ENCODE data around the gene GFOD2.

The GFOD2 gene

DNA sequence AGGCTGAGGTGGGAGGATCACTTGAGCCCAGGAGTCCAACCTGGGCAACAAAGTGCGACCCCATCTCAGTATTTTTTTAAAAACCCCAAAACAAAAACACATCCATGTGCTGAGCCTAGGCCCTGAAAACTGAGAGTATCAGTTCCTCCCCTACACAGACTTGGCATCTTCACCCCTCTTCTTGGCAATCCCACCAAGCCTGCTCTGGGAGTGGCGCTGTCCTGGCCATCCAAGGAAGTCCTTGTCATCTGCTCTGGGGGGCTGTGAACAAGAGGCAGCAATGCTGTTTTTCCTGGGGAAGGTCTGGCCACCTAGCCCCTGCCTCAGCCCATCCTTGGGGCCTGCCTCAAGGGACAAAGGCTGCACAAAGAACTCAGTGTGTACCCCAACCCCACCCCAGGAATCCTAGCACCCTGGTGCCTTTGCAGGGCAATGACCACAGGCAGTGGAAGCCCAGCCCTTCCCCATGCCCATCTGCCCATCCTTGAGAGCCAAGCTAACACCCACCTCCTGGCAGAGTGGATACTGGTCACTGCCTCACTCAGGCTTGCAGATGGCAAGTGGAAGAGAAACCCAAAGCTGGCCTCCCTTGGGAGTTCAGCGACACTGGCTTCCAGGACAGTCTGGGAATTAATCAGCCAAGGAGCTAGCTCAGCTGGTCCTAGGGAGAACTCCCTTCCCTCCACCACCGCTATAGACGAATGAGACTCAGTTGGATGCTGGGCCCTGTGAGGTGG lies 14.8 kb upstream of the GFOD2 start:
- DNase-seq (ENCODE audit: low read depth in 3 of 3, low spot score in 1 of 3): no peak

DNA sequence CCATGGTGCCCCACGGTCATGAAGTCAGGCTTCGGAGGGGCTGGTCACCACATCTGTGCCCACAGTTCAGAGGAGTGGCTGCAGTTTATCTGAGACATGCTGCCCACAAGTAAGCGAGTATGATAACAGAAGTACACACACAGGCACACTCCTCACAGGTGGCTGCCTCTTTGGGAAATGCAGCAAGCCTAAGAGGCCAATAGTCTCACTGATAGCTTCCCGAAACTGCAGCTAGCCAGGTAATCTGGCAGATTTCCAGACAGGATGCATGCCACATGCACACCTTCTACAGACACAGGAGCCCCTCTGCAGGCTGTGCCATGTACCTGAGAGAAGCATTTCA lies 12.6 kb upstream of the GFOD2 start:
- DNase-seq (ENCODE audit: low read depth in 3 of 3, low spot score in 1 of 3): no peak

DNA sequence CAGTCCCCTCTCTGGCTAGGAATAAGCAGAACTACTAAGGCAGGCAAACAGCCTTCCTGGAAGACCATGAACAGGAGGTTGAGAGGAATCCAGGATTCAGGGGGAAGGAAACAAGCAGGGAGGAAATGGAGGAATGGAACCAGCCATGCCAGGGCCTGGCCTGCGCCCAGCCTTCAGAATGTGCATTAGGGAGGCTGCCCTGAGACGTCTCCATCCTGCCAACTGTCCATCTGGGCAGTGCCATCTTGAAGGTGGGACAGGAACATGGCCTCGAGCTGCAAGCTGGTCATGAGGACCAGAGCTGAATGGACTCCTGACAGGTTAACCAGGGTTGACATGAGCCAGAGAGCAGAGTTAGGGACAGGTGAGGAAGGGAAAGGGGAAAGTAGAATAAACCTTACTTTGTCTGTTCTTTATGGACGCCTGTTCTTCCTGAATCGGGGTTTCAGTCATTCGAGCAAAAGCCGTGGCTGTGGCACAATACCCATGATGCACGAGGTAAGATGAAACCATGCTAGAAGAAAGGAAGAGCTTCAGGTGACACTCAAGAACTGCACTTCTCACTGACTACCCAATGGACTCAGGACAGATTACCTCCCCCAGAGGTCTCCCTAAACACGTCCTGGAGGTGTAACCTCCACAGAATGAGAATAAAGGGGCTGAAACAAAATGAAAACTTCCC lies 12.1 kb upstream of the GFOD2 start:
- DNase-seq (ENCODE audit: low read depth in 3 of 3, low spot score in 1 of 3): no peak

DNA sequence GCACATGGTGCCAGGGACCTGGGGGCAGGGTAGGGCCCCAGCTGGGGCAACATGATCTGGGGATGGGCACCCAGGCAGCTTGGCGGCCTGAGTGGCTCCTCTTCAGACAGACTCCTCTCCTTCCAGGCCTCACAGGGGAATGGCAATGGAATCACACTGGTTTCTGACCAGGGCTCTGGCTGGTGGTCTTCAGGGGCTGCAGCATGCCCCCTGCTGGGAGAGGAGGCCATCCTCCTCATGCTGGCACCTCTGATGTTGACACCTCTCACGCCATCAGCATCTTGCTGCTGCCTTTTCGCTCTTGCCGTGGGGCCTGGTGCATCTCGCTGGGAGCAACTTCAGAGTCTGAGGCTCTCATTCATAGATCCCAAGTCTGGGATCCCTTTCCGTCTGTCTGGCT lies 11.2 kb upstream of the GFOD2 start:
- no peak for DNase-seq (ENCODE audit: low read depth in 3 of 3, low spot score in 1 of 3)

DNA sequence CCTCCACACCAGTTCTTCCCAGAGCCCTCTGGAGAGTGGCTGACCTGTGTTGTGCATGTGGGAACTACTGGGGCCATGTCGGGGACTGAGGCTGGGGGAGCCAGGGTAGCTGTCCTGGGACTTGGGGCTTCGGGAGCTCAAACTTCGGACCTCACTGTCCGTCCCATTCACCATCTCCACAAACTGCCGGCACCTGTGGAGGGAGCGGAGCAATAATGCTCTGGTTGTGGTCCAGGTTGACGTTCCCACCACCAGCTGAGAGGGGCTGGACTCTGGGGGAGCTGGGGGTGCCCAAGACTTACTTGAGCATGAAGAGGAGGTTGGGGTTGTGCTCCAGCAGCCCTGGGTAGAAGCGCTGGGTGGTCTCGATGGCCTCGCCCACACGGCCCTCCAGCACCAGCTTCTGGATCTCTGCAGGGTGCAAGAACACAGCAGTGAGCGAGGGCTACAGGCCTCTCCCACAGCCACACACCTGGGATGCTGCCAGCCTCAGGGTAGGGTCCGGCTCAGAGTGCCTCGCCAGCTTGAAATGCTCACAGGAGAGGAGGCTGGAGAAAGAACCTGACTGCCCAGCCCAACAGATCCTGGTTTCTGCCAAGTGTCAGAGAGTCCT lies 10.6 kb upstream of the GFOD2 start:
- no peak for DNase-seq (ENCODE audit: low read depth in 3 of 3, low spot score in 1 of 3)

DNA sequence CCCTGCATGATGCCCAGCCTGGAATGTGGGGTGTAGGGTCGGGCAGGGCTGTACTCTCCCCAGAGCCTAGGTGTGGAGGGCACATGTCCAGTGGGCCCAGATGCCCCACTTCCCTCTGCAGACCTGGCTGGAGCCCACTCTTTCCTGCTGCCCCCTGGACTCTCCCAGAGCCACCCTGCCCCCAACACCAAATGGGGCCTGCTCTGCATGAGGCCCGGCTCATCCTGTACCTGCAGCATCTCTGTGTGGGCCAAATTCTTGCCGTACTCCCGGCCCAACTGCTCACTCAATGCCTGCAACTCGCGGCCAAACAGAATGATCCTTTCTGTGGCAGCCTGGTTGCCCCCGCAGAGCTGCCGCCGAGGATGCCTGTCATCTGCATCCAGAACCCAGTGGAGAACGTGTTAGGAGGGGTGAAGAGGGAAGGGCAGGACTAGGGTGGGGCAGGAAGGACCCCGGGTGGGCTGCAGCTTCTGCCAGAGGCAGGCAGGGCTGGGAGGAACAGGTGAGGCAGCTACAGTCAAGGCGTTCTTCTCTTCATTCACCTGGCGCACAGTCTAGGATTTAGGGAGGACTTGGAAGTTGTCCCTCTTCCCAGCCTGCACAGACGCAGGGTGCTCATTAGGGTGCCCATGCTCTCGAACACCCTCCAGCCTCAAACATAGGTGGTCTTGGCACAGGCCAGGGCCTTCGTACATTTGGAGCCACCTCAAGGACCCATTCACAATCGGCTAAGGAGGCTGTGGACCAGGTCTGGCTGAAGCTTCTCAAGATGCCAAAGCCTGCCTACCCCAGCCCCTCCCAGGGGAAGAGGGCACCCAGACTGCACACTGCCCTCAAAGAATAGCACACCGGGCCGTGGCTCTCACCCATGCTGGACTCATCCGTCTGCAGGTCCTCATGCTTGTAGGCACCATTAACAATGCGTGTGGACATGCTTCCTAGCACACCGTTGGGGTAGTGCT lies 8.7 kb upstream of the GFOD2 start:
- no peak for DNase-seq (ENCODE audit: low read depth in 3 of 3, low spot score in 1 of 3)

DNA sequence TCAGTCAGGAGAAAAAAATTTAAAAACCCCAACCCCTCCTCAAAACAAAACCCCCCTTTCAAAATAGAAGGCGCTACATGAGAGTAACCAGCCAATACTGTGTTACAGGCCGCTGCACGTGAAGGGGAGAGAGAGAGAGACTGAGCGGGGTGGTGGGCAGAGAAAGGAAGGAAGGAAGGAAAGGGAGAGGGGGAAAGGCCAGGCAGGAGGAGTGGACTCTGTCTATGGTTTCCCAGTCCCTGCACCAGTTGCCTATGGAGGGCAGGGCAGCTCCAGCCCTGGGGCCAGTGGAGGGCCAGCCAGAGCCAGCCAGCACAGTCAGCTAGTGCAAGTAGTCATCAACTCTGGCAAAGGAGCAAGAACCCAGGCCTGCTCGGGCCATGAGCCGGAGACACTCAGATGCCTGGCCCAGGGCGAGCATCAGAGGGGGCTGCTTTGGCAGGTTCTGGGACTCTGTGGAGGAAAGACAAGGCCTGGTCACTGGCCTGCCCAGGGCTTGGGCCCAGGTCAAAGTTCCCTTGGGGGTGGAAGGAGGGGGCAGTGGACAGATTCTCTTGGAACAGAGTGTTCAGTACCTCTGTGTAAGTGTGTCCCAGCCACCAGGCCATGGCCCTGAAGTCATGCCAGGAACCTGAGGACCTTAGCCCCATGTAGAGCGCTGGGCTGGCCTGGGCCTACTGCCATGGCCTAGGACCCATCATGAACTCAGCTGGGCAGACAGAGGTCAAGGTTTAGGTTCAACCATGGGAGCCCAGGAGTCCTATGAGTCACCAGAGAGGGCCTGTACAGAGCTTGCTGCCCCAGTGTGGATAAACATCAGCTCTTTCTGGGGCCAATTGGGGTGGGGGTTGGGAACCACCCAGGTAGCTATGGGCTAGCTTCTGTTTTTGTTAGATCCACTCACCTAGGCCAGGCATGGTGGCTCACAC lies 7.3 kb upstream of the GFOD2 start:
- no peak for DNase-seq (ENCODE audit: low read depth in 3 of 3, low spot score in 1 of 3)

DNA sequence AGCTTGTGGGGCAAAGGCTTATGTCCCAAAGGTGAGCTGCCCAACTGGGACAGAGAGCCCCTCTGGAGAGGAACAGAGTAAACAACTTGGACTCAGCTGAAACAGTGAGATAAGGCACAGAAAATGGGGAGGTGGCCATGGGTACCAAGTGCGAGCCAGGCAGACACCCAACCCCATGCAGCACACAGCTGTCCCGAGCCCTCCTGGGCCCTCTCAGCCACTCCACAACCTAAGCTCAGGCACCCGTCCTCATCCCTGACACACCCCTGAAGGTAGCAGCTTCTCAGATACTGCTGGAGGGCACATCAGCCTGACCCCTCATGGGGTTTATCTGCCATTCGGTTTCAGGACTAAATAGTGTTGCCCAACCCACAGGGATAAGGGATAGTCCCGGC lies 4.8 kb upstream of the GFOD2 start:
- no peak for DNase-seq (ENCODE audit: low read depth in 3 of 3, low spot score in 1 of 3)

DNA sequence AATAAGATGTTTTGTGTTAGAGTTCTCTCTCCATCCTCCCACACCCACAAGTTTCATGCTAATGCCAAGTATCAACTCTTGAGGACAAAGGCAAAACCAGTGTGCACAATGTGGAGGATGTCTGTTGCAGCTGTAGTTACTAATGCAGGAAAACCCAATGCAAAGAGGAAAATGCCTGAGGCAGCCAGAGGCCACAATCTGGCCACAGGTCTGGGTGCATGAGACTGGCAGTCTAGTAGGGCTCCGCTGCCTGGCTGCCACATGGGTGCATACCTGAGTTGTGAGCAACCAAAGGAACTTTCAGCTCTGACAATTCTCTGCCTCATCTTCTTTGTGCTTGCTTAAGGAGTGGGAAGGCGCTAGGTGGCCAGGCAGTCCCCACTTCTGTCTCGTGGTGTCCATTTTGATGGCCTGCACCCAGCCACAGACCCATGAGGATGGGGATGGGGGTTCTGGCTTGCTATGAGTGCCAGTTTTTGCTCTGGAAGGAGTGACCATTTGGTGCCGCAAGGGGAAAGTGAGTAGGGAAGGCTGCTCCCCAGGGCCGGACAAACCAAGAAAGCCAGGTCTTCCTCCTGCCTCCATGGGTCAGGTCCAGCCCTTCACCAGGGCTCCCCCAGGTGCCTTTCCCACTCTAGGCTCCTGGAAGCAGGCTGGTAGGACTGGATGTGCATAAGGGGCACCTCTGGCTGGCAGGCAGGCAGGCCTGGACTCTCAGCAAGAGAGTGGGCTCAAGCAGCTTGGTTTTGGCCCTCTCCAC lies 4.2 kb upstream of the GFOD2 start:
- DNase-seq (ENCODE audit: low read depth in 3 of 3, low spot score in 1 of 3): no peak

DNA sequence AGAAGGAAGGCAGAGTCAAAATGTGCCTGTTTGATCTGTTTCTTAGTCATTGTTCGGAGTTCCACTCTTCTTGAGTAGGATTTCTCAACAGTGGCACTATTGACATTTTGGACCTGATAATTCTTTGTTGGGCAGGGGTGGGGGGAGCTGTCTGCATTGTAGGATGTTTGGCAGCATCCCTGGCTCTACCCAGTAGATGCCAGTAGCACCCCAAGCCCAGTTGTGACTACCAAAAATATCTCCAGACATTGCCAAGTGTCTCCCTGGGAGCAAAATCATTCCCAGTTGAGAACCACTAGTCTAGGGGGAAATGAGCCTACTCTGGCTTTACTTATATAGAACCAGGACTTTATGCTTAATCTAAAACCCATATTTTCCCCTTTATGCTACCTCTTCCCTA lies 1.1 kb upstream of the GFOD2 start:
- no peak for DNase-seq (ENCODE audit: low read depth in 3 of 3, low spot score in 1 of 3)

DNA sequence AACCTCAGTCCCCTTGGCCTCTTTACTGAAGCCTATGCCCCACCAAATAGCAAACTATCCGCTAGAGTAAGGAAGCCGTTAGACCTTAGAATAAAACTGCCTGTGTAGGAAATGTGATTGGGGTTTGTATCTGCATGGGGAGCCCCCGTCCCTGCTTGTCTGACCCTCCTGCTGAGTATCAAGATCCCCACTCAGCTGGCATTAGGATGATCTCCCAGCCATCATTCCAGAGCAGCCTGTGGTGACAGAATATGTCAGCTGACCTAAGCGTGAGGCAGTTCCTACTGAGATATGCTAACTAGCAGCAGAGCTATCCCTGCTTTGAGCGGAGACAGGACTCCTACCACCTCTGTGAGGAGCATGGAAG lies 645 bp upstream of the GFOD2 start:
- DNase-seq (ENCODE audit: low read depth in 3 of 3, low spot score in 1 of 3): no peak

DNA sequence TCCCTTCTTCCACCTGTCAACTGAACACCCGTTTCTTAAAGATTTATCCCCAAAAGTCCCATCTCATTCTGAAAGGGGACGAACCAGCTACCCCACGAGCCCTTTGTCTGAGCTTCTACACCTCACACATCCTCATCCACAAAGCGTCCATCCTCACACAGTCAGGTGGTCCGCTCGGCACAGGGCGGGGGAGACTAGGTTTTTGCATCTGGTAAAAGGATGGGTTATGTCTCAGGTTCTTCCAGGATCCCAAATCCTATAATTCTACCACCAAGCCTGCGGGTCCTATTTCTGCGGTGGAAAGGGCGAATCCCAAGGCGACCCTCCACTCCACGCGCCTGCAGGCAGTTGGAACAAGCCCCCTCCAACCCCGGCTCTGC lies 458 bp downstream of the GFOD2 start:
- no peak for DNase-seq (ENCODE audit: low read depth in 3 of 3, low spot score in 1 of 3)

DNA sequence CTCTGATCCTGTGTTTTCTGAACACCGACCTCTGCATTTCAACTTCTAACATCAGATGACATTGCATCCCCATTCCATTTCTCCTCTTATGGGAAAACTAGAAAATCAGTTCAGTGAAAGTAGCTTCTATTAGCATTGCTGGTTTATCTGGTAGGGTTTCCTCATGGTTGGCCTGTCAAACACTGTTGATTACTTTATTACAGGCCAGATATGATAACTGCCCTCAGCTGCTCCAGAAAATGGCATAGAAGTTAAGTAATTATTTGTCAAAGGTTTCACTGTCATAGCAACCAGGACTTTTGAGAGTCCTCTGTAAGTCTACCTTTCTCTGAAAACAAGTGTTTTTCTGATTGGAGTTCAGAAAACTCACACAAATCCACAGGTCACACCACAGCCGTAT lies 3.0 kb downstream of the GFOD2 start:
- DNase-seq (ENCODE audit: low read depth in 3 of 3, low spot score in 1 of 3): no peak

DNA sequence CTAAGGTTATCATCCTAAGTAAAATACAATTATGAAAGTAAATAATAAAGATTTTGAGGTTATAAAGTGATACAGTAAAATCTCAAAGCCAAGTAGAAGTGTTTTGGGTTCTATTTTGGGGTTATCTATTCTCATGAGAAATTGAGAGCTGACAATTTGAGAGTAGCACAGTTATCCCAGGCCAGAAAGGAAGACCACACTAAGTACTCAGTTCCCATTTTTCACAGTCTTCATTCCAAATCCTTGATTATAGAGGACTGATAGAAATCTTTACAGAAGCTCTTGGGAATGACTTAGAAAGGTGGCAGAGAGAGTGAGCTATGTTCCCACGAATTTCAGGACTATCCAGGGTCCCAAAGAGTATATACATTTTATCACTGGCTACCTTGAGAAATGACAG lies 4.6 kb downstream of the GFOD2 start:
- DNase-seq (ENCODE audit: low read depth in 3 of 3, low spot score in 1 of 3): no peak

DNA sequence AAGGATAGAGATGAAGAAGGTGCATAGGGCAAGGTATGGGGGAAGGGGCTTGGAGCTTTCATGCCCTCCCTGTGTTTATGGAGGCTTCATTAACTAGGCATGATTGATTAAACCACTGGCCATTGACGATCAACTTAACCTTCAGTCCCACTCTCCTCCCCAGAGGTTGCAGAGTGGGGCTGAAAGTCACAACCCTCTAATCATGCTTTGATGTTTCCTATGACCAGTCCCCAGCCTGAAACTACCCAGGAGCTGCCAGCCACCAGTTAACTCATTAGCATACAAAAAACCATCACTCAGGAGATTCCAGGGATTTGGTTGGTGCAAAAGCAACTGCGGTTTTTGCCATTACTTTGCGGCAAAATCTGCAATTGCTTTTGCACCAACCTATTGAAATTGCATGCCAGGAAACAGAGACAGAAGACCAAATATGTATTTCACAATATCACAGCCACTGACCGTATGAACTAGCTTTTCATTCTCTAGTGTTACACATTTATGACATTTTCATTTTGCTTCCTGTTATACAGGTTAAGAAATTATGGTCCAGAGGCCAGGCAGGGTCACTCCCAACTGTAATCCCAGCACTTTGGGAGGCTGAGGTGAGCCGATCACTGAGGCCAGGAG lies 5.4 kb downstream of the GFOD2 start:
- DNase-seq (ENCODE audit: low read depth in 3 of 3, low spot score in 1 of 3): no peak

DNA sequence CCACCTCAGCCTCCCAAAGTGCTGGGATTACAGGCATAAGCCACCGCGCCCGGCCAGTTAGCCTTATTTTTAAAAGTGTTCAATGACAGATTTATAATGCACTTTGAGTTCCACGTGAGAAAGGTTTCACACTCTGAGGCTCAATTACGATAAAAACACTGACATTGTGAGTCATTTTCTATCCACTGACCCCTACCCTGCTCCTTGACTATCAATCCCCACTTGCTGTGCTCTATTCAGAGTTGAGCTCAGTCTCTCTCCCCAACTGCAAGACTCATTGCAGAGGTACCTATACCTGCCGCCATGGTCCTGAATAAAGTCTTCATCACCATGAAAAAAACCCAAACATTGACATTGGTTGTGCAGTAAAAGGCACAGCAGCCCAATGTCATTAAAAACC lies 8.5 kb downstream of the GFOD2 start:
- DNase-seq (ENCODE audit: low read depth in 3 of 3, low spot score in 1 of 3): no peak

DNA sequence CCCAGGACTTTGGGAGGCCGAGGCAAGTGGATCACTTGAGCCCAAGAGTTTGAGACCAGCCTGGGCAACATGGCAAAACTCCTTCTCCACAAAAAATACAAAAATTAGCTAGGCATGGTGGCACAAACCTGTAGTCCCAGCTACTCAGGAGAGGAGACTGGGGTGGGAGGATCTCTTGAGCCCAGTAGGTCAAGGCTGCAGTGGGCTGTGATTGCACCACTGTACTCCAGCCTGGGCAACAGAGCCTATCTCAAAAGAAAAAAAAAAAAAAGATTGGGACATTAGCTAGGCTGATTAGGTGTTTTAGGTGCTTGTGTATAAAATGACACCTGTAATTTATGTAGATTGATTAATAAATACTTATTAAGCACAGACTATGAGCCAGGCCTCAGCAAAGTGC lies 10.1 kb downstream of the GFOD2 start:
- no peak for DNase-seq (ENCODE audit: low read depth in 3 of 3, low spot score in 1 of 3)

DNA sequence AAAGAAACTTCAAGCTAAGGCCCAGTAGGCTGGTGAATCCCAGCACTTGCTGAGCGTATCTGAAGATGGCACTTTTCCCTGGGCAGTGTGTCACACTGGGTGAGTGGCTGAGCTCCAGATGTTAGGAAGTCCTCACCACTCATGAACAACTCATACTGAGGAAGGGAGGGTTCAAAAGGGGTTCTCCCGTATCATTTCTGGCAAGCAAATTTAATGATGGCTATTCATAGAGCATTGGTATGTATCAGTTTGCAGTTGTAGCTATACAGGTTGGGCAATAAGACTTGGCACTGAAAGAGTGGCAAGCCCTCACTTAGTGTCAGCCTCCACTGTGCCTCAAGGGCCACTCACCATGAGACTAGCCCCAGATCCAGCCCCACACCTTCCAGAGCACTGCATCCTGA lies 10.7 kb downstream of the GFOD2 start:
- DNase-seq (ENCODE audit: low read depth in 3 of 3, low spot score in 1 of 3): no peak

DNA sequence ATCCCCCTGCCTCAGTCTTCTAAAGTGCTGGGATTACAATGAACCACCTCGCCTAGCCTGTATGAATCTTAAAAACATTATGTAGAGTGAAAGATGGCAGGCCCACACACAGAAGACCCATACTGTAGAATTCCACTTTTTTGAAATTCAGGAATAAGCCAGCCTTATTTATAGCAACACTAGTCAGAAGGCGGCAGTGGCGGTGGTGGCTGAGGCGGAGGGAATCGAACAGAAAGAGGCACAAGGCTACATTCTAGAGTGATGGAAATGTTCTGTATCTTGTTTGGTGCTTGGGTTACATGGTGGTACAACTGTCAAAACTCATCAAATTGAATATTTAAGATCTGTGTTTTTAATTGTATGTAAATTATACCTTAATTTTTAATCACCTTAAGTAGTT lies 11.3 kb downstream of the GFOD2 start:
- DNase-seq (ENCODE audit: low read depth in 3 of 3, low spot score in 1 of 3): no peak

DNA sequence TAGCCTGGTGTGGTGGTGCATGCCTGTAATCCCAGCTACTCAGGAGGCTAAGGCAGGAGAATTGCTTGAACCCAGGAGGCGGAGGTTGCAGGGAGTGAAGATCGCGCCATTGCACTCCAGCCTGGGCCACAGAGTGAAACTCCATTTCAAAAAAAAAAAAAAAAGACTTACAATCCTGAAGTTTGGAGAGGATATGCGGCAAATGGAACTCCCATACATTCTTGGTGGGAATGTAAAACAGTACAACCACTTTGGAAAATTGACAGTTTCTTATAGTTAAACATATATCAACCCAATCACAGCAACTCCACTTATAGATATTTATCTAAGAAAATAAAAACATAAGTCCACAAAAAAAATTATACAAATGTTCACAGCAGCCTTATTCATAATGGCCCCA lies 11.9 kb downstream of the GFOD2 start:
- DNase-seq (ENCODE audit: low read depth in 3 of 3, low spot score in 1 of 3): no peak
